PC-3 (cell line): Measurements from ENCODE around the gene CCDC90B.

Source experiments
- EZH2 ChIP-seq: fragments of 300-600 bp; sonication (generic); IDR thresholded peaks from one replicate; pipeline ENCODE4 v1.6.1; 2017; ENCODE audit warnings: antibody characterized with exemption, mild to moderate bottlenecking, low read length; ENCODE audit not compliant: unreplicated experiment
- TF ChIP-seq, protein P1 (sequence below): fragments of 300-600 bp; sonication (generic); conservative IDR thresholded peaks from 2 replicates; pipeline ENCODE4 v1.5.1; 2017; ENCODE audit warnings: antibody characterized with exemption, low read depth, mild to moderate bottlenecking, low read length

DNA sequence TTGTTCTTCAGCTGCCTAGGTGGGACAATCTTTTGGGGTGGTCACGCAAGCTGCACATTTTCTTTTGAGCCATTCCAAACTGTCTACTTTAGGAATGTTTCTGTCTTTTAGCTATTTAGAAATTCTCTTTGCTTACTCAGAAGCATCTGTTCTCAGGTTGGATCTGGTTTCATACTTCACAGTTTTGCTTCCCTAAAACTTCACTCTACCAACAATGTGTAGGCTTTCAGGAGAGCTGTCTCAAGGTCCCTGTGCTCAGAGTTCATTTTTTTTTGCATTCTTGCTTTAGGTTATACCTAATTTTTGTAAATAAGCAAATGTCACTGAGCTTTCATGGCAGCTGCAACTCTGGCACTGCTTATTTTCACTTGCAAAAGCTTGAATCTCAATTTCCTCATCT, 36.7 kb downstream of the CCDC90B start:
- TF ChIP-seq, protein P1, sequence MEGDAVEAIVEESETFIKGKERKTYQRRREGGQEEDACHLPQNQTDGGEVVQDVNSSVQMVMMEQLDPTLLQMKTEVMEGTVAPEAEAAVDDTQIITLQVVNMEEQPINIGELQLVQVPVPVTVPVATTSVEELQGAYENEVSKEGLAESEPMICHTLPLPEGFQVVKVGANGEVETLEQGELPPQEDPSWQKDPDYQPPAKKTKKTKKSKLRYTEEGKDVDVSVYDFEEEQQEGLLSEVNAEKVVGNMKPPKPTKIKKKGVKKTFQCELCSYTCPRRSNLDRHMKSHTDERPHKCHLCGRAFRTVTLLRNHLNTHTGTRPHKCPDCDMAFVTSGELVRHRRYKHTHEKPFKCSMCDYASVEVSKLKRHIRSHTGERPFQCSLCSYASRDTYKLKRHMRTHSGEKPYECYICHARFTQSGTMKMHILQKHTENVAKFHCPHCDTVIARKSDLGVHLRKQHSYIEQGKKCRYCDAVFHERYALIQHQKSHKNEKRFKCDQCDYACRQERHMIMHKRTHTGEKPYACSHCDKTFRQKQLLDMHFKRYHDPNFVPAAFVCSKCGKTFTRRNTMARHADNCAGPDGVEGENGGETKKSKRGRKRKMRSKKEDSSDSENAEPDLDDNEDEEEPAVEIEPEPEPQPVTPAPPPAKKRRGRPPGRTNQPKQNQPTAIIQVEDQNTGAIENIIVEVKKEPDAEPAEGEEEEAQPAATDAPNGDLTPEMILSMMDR: no peak
- no peak for TF ChIP-seq EZH2
